IMR-90 (cell line): ENCODE results near the gene ANKRD33B. TPM values are rescaled to one million over a fixed set of nuclear protein-coding genes. Genes with fewer than 3 reads are reported as not detected.

ENCODE experiments used
- ATAC-seq: fragments of 200-7000 bp; cut with Tn5 transposase; 2 replicates; pipeline ENCODE4 v1.9.1; 2020; ENCODE audit warnings: low read depth, mild to moderate bottlenecking, moderate library complexity
- BruUV-seq: library from RNA; stranded (reverse); fragments of 400-500 nt; replicated peaks from 2 replicates; lab custom pipeline; 2021; lab: Mats Ljungman, UMichigan
- CTCF ChIA-PET: fragments of 300-600 bp; formaldehyde crosslinking; extraction: SDS; loops from one replicate; lab custom pipeline; 2021; ENCODE audit warnings: antibody characterized with exemption; lab: Yijun Ruan, JAX
- POLR2A ChIA-PET: fragments of 300-600 bp; sonication (Branson Sonifier 250); formaldehyde crosslinking; loops from one replicate; lab custom pipeline; 2022; ENCODE audit warnings: antibody characterized with exemption; ENCODE audit not compliant: unreplicated experiment; lab: Charles Lee
- DNase-seq: peaks from one replicate; pipeline ENCODE4 v3.0.0; 2013
- H2AFZ ChIP-seq: replicated peaks from 2 replicates; pipeline ENCODE3; 2013; ENCODE audit warnings: low read length, mild to moderate bottlenecking; ENCODE audit not compliant: poor library complexity
- H2AK5ac ChIP-seq: 2 replicates; pipeline ENCODE4 v1.6.1; 2013; ENCODE audit warnings: low read depth, low read length, inconsistent platforms
- H2AK9ac ChIP-seq: replicated peaks from 2 replicates; pipeline ENCODE3; 2013; ENCODE audit warnings: mild to moderate bottlenecking, low read depth, low read length, moderate library complexity; ENCODE audit not compliant: poor library complexity
- H2BK120ac ChIP-seq: 2 replicates; pipeline ENCODE4 v1.6.1; 2013; ENCODE audit warnings: low read depth, low read length, inconsistent platforms
- H2BK15ac ChIP-seq: 3 replicates; pipeline ENCODE4 v1.6.1; 2013; ENCODE audit warnings: low read depth, low read length, inconsistent platforms
- H2BK20ac ChIP-seq: 2 replicates; pipeline ENCODE4 v1.6.1; 2013; ENCODE audit warnings: low read depth, mild to moderate bottlenecking, inconsistent platforms, low read length, moderate library complexity
- H2BK5ac ChIP-seq: 2 replicates; pipeline ENCODE4 v1.6.1; 2013; ENCODE audit warnings: mild to moderate bottlenecking, low read depth, low read length, inconsistent platforms; ENCODE audit not compliant: poor library complexity, severe bottlenecking
- H3K14ac ChIP-seq: replicated peaks from 2 replicates; pipeline ENCODE4 v1.6.1; 2013; ENCODE audit warnings: low read depth, low read length, inconsistent platforms
- H3K18ac ChIP-seq: 2 replicates; pipeline ENCODE4 v1.6.1; 2013; ENCODE audit warnings: low read depth, low read length, control low read depth
- H3K23ac ChIP-seq: 2 replicates; pipeline ENCODE4 v1.6.1; 2013; ENCODE audit warnings: low read depth, low read length, inconsistent platforms
- H3K27ac ChIP-seq: 2 replicates; pipeline ENCODE4 v1.5.1; 2013; ENCODE audit warnings: mild to moderate bottlenecking, control low read depth, low read length; ENCODE audit not compliant: insufficient read depth
- H3K27me3 ChIP-seq: 2 replicates; pipeline ENCODE4 v1.6.1; 2013; ENCODE audit warnings: low read length; ENCODE audit not compliant: control insufficient read depth, insufficient read depth
- H3K36me3 ChIP-seq: 2 replicates; pipeline ENCODE4 v1.6.1; 2013; ENCODE audit warnings: low read length, mixed read lengths; ENCODE audit not compliant: control insufficient read depth, insufficient read depth
- H3K4ac ChIP-seq: 2 replicates; pipeline ENCODE4 v1.6.1; 2013; ENCODE audit warnings: low read depth, low read length, inconsistent platforms
- H3K4me1 ChIP-seq: 2 replicates; pipeline ENCODE4 v1.6.1; 2013; ENCODE audit warnings: low read length, mixed read lengths; ENCODE audit not compliant: control insufficient read depth, insufficient read depth
- H3K4me2 ChIP-seq: 2 replicates; pipeline ENCODE4 v1.6.1; 2013; ENCODE audit warnings: low read depth, mild to moderate bottlenecking, control low read depth, low read length, moderate library complexity
- H3K4me3 ChIP-seq: 2 replicates; pipeline ENCODE4 v1.5.1; 2013; ENCODE audit warnings: low read depth, mild to moderate bottlenecking, control low read depth, low read length, moderate library complexity; ENCODE audit not compliant: insufficient read depth
- H3K56ac ChIP-seq: 2 replicates; pipeline ENCODE4 v1.6.1; 2013; ENCODE audit warnings: low read length, inconsistent platforms; ENCODE audit not compliant: insufficient read depth; ENCODE audit errors: extremely low read depth
- H3K79me1 ChIP-seq, 2 experiments: 2 replicates each; pipeline ENCODE4 v1.6.1; 2013; ENCODE audit warnings: low read length in 2 of 2, inconsistent platforms in 1 of 2, low read depth in 1 of 2
- H3K9ac ChIP-seq: 2 replicates; pipeline ENCODE4 v1.6.1; 2013; ENCODE audit warnings: low read depth, low read length, control low read depth
- H3K9me1 ChIP-seq: 2 replicates; pipeline ENCODE4 v1.6.1; 2013; ENCODE audit warnings: low read length, inconsistent platforms; ENCODE audit not compliant: insufficient read depth
- H3K9me3 ChIP-seq: 2 replicates; pipeline ENCODE4 v1.6.1; 2013; ENCODE audit warnings: low read length; ENCODE audit not compliant: control insufficient read depth, insufficient read depth
- H4K20me1 ChIP-seq: 2 replicates; pipeline ENCODE4 v1.6.1; 2013; ENCODE audit warnings: low read length, inconsistent platforms; ENCODE audit not compliant: insufficient read depth
- H4K5ac ChIP-seq: 2 replicates; pipeline ENCODE4 v1.6.1; 2013; ENCODE audit warnings: mild to moderate bottlenecking, low read depth, low read length, control low read depth
- H4K8ac ChIP-seq, 2 experiments: 2 replicates each; pipeline ENCODE4 v1.6.1; 2013; ENCODE audit warnings: low read depth in 2 of 2, low read length in 2 of 2, control low read depth in 1 of 2, inconsistent platforms in 1 of 2
- H4K91ac ChIP-seq: 2 replicates; pipeline ENCODE4 v1.6.1; 2013; ENCODE audit warnings: low read depth, low read length, inconsistent platforms; ENCODE audit not compliant: insufficient read depth
- BHLHE40 ChIP-seq: fragments of 150-350 bp; IDR thresholded peaks from 2 replicates; pipeline ENCODE4 v1.6.1; 2016; ENCODE audit warnings: mild to moderate bottlenecking, low read depth, low read length
- CEBPB ChIP-seq: IDR thresholded peaks from 2 replicates; pipeline ENCODE4 v1.6.1; 2012; ENCODE audit warnings: low read depth, low read length, improper control_type of control experiment
- CHD1 ChIP-seq: IDR thresholded peaks from 2 replicates; pipeline ENCODE4 v1.6.1; 2012; ENCODE audit warnings: low read depth, low read length, improper control_type of control experiment
- FOS ChIP-seq: fragments of 150-350 bp; IDR thresholded peaks from 2 replicates; pipeline ENCODE4 v1.6.1; 2016; ENCODE audit warnings: low read depth, low read length
- MAFK ChIP-seq: IDR thresholded peaks from 2 replicates; pipeline ENCODE4 v1.6.1; 2012; ENCODE audit warnings: low read depth, low read length, improper control_type of control experiment
- MAZ ChIP-seq: IDR thresholded peaks from 2 replicates; pipeline ENCODE4 v1.6.1; 2012; ENCODE audit warnings: low read depth, mild to moderate bottlenecking, low read length, improper control_type of control experiment, moderate library complexity, borderline replicate concordance
- MXI1 ChIP-seq: IDR thresholded peaks from 2 replicates; pipeline ENCODE4 v1.6.1; 2012; ENCODE audit warnings: low read depth, mild to moderate bottlenecking, low read length, moderate library complexity, borderline replicate concordance
- NFE2L2 ChIP-seq: fragments of 150-350 bp; IDR thresholded peaks from 2 replicates; pipeline ENCODE4 v1.6.1; 2016; ENCODE audit warnings: low read depth, mild to moderate bottlenecking, low read length
- POLR2A ChIP-seq: IDR thresholded peaks from 2 replicates; pipeline ENCODE4 v1.6.1; 2012; ENCODE audit warnings: mild to moderate bottlenecking, low read depth, low read length
- RAD21 ChIP-seq: IDR thresholded peaks from 2 replicates; pipeline ENCODE4 v1.6.1; 2012; ENCODE audit warnings: low read length, improper control_type of control experiment
- RCOR1 ChIP-seq: IDR thresholded peaks from 2 replicates; pipeline ENCODE4 v1.6.1; 2012; ENCODE audit warnings: mild to moderate bottlenecking, low read length, improper control_type of control experiment; ENCODE audit not compliant: insufficient replicate concordance
- RFX5 ChIP-seq: IDR thresholded peaks from 2 replicates; pipeline ENCODE4 v1.8.0; 2012; ENCODE audit warnings: low read depth, mild to moderate bottlenecking, low read length, moderate library complexity
- SMC3 ChIP-seq: fragments of 150-350 bp; IDR thresholded peaks from 2 replicates; pipeline ENCODE4 v1.6.1; 2016; ENCODE audit warnings: low read depth, mild to moderate bottlenecking, antibody characterized with exemption, low read length, moderate library complexity
- WGBS, 2 experiments: methylation state at CpG; one replicate each; pipeline versions ENCODE4 v1.1.5 to v1.1.7; 2013; ENCODE audit warnings: missing lambda C conversion rate in 2 of 2; ENCODE audit not compliant: insufficient read length in 1 of 2; ENCODE audit errors: extremely low coverage in 2 of 2; 5-methylcytosine and 5-hydroxymethylcytosine counted together
- dilution Hi-C: fragments of 300-500 bp; cut with HindIII; formaldehyde crosslinking; loops from one replicate; pipeline ENCODE4 v1.14.3; 2018; ENCODE audit warnings: low sequenced_read_pairs; ENCODE audit not compliant: unreplicated experiment
- in situ Hi-C: fragments of 300-500 bp; cut with MboI; formaldehyde crosslinking; loops from 3 replicates; pipeline ENCODE4 v1.14.3; 2019; ENCODE audit warnings: low sequenced_read_pairs, inconsistent platforms, mixed read lengths
- intact Hi-C: fragments of 100-400 bp; cut with micrococcal nuclease; formaldehyde crosslinking; loops from 2 replicates; pipeline ENCODE4 v1.10.0; 2022
- polyA plus RNA-seq, 3 experiments: library from polyadenylated mRNA; depleted of rRNA; stranded (reverse); fragments of >200 nt; gene quantifications; 2 replicates each; pipeline ENCODE4 v1.2.3, GENCODE V29; 2012; ENCODE audit warnings: low replicate concordance in 1 of 3
- total RNA-seq: library from RNA; depleted of rRNA; stranded (reverse); fragments of >200 nt; gene quantifications from 2 replicates; pipeline ENCODE4 v1.2.3, GENCODE V29; 2012
- TF ChIP-seq, protein P1 (sequence below): fragments of 150-350 bp; IDR thresholded peaks from 2 replicates; pipeline ENCODE4 v1.6.1; 2017; ENCODE audit warnings: mild to moderate bottlenecking, antibody characterized with exemption, low read length, low read depth
- TF ChIP-seq, protein P2 (sequence below): fragments of 150-350 bp; IDR thresholded peaks from 2 replicates; pipeline ENCODE4 v1.6.1; 2016; ENCODE audit warnings: low read depth, mild to moderate bottlenecking, low read length, moderate library complexity, borderline replicate concordance
- TF ChIP-seq, protein P3 (sequence below): conservative IDR thresholded peaks from 2 replicates; pipeline ENCODE4 v1.5.1; 2012; ENCODE audit warnings: mild to moderate bottlenecking, low read depth, low read length, improper control_type of control experiment

Gene ANKRD33B
- total and polyA plus RNA-seq, 2 of the 4 experiments (the other 2 are of a cell fraction), result 2.5 to 3.3 TPM

DNA sequence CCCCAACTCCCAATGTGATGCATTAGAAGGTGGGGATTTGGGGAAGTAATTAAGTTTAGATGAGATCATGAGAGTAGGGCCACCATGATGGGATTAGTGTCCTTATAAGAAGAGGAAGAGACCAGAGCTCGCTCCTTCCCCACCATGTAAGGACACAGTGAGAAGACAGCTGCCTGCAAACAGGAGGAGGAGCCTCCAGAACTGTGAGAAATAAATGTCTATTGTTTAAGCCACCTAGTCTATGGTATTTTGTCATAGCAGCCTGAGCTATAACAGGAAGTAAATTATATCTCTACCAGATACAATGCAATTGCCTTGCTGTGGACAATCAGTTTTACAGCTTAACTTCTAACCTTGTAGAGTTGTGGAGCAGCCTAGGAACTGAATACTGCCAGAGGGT is 58.0 kb downstream of the ANKRD33B start:
- Histone ChIP-seq H3K4ac (no peak overlapping the region), H2AK9ac (no peak overlapping the region), H3K23ac (no peak overlapping the region), H4K20me1 (peaks cover 18% of the 10 kb centered on the region), H3K14ac (no peak overlapping the region), H3K9me1 (peaks cover 4% of the 10 kb centered on the region), H4K8ac (no peak overlapping the region), H3K4me1 (peaks cover 4% of the 10 kb centered on the region), H3K79me1 (peaks cover 4 to 32% of the 10 kb centered on the region in 2 experiments; a peak in 3 of 4 replicates), H4K5ac (no peak overlapping the region), H3K56ac (no peak overlapping the region), H3K18ac (no peak overlapping the region), H3K4me2 (no peak overlapping the region), H3K27me3 (no peaks in the 10 kb centered on the region), H3K4me3 (no peak overlapping the region), H3K9me3 (peaks cover 2% of the 10 kb centered on the region; the same call in 1 of the 2 replicates), H3K36me3 (peaks cover 35% of the 10 kb centered on the region), H2BK120ac (no peak overlapping the region), H2BK15ac (no peak overlapping the region), H3K27ac (no peak overlapping the region), H2BK5ac (no peak overlapping the region), H2AK5ac (no peak overlapping the region), H2AFZ (no peak overlapping the region), H3K9ac (no peak overlapping the region), H2BK20ac (no peak overlapping the region), H4K91ac (no peak overlapping the region)
- CTCF ChIA-PET, result no interaction called here
- ATAC-seq (no peak), DNase-seq (no peak)
- WGBS, 2 experiments, result no CpG with 5 or more reads among the region's 1 CpG
- intact Hi-C loops, result no loop called here
- POLR2A ChIA-PET, result no interaction called here
- dilution Hi-C loops, result no loop called here
- TF ChIP-seq RFX5 (no peak), SMC3 (no peak), RAD21 (no peak), BHLHE40 (no peak), RCOR1 (no peak), MAZ (no peak), MAFK (no peak), NFE2L2 (no peak), CHD1 (no peak), MXI1 (no peak), POLR2A (no peak), CEBPB (no peak), FOS (no peak)
- TF ChIP-seq, protein P1, sequence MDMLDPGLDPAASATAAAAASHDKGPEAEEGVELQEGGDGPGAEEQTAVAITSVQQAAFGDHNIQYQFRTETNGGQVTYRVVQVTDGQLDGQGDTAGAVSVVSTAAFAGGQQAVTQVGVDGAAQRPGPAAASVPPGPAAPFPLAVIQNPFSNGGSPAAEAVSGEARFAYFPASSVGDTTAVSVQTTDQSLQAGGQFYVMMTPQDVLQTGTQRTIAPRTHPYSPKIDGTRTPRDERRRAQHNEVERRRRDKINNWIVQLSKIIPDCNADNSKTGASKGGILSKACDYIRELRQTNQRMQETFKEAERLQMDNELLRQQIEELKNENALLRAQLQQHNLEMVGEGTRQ, result no peak
- TF ChIP-seq, protein P2, sequence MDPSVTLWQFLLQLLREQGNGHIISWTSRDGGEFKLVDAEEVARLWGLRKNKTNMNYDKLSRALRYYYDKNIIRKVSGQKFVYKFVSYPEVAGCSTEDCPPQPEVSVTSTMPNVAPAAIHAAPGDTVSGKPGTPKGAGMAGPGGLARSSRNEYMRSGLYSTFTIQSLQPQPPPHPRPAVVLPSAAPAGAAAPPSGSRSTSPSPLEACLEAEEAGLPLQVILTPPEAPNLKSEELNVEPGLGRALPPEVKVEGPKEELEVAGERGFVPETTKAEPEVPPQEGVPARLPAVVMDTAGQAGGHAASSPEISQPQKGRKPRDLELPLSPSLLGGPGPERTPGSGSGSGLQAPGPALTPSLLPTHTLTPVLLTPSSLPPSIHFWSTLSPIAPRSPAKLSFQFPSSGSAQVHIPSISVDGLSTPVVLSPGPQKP, result no peak
- TF ChIP-seq, protein P3, sequence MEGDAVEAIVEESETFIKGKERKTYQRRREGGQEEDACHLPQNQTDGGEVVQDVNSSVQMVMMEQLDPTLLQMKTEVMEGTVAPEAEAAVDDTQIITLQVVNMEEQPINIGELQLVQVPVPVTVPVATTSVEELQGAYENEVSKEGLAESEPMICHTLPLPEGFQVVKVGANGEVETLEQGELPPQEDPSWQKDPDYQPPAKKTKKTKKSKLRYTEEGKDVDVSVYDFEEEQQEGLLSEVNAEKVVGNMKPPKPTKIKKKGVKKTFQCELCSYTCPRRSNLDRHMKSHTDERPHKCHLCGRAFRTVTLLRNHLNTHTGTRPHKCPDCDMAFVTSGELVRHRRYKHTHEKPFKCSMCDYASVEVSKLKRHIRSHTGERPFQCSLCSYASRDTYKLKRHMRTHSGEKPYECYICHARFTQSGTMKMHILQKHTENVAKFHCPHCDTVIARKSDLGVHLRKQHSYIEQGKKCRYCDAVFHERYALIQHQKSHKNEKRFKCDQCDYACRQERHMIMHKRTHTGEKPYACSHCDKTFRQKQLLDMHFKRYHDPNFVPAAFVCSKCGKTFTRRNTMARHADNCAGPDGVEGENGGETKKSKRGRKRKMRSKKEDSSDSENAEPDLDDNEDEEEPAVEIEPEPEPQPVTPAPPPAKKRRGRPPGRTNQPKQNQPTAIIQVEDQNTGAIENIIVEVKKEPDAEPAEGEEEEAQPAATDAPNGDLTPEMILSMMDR, result no peak
- in situ Hi-C loops, result no loop called here
- BruUV-seq, result no TSS peak
